Measurements from ENCODE around the gene C16orf54.

GRCh38 chr16:29766571-29766970 lies 20.8 kb upstream of the C16orf54 start:
- TF ChIP-seq TCF7L2 (IDR thresholded peaks at IDR 0.05; ENCODE audit: low read depth, low read length) (no peak), CTCF (IDR thresholded peaks at IDR 0.05) (no peak), POLR2AphosphoS5 (IDR thresholded peaks at IDR 0.05; ENCODE audit: low read depth, low read length) (no peak)

Measured in Panc1 (cell line).